ENCODE data around the gene GINM1.

GINM1 gene

DNA sequence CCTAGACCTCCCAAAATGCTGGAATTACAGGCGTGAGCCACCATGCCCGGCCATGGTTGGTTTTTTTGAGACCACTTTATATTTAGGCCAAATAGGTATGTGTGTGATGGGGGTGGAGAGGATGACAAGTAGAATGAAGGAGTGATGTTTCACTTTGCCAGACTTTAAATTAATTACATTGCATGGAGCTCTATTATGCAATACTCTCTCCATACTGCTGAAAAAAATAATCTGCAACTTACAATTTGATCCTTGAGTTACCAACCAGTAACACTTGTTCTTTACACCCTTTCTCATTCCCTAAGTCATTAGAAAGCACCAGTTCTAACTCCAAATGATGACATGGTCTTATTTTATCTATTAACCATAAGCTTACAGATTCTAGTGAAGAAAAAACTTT, 26.8 kb downstream of the GINM1 start:
- DNase-seq (ENCODE audit: low read depth, low spot score), result no peak

- DNase-seq (ENCODE audit: low read depth, low spot score), result no peak
These were observed 27.2 kb downstream of the GINM1 start for GRCh38 chr6:149593408-149593807.

GRCh38 chr6:149600508-149600907, 34.3 kb downstream of the GINM1 start:
- DNase-seq (ENCODE audit: low read depth, low spot score), result no peak

DNA sequence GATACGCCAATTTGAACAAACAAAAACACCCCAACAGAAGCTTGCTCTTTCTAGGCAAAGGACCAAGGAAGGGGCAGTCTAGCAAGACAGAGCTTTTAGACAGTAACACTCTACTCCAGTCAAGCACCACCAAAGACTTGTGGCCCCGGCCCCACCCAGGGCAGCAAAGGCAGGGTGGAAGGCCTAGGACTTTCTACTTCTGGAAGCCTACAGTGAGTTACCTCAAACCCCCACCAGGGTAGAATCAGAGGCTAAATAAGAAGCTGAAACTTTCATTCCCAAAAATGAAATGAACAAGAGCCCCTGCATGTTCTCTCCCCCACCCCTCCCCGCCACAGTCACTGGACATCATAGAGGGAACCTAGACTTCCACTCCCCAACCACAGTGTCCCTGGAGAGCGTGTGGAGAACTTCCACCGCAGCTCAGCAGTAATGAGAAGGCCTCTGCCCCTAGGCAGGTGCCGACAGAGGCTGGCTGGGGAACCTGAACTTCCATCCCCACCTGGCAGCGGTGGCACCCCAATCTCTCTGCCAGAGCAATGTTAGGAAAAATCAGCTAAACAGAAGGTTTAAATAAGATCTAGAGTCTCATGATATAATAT, 42.3 kb downstream of the GINM1 start:
- no peak for DNase-seq (ENCODE audit: low read depth, low spot score)

DNA sequence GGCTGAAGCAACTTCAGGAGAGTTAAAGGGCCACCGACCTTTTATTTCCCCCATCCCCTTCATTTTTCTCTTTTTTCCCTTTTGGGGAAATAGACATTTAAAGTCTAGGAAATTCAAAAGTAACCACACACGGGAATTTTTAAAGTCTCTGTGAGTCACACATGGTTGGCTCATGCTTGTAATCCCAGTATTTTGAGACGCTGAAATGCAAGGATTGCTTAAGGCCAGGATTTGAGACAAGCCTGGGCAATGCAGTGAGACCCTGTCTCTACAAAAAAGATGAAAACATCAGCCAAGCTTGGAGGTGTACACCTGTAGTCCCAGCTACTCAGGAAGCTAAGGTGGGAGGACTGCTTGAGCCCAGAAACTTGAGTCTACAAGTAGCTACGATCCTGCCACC, 48.2 kb downstream of the GINM1 start:
- peak; percentile 16 for DNase-seq (ENCODE audit: low read depth, low spot score)

DNA sequence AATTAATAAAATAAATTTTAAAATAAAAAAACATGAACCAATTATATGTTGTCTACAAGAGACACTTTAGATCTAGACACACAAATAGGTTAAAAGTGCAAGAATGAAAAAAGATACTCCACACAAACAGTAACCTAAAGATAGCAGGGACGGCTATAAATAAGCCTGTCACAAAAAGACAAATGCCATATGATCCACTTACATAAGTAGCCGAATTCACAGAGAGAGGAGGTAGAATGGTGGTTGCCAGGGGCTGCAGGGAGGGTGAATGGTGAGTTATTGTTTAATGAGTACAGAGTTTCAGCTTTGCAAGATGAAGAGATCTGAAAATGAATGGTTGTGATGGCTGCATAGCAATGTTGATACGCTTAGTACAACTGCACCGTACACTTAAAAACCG, 49.6 kb downstream of the GINM1 start:
- DNase-seq (ENCODE audit: low read depth, low spot score), result no peak

- no peak for DNase-seq (ENCODE audit: low read depth, low spot score)
These were observed 61.5 kb downstream of the GINM1 start for GRCh38 chr6:149627672-149628071.

DNA sequence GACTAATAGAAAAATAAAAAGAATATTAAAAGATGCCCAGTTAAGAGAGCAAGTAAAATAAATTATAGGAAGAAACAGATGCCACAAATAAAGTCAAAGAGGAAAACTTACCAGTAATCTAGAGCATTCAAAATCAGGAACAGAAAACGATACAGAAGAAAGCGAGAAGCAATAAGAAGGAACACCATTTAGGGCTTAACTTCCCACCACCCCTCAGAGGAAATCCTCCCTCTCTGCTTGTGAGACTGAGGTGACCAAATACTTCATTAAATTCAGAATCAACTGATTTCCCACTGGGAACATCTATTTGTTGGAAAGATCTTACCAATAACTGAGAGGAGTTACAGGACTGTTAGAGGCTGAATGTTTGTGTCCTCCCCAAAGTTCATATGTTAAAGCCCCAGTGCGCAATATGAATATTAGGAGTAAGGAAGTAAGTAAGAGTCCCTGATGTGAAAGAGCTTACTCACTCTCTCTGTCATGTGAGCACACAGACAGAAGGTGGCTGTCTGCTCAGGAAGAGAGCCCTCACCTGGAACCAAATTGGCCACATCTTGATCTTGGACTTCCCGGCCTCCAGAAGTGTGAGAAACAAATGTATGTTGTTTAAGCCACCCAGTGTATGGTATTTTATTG, 62.8 kb downstream of the GINM1 start:
- no peak for DNase-seq (ENCODE audit: low read depth, low spot score)

DNA sequence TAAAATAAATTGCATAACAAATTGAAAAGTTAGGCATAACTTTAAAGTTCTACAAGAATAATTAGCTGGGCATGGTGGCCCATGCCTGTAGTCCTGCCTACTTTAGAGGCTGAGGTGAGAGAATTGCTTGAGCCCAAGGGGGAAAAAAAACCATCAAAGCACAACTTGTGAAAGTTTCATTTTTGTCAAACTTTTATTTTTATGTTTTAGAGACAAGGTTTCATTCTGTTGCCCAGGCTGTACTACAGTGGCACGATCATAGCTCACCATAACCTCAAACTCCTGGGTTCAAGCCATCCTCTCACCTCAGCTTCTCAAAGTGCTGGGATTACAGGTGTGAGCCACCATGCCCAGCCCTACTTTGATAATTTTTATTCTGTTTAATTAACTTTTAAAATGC, 68.1 kb downstream of the GINM1 start:
- DNase-seq (ENCODE audit: low read depth, low spot score), result no peak

GRCh38 chr6:149636124-149636523, 69.9 kb downstream of the GINM1 start:
- DNase-seq (ENCODE audit: low read depth, low spot score), result peak; percentile 20

All from astrocyte of the hippocampus (primary cell).